HUES48 (cell line): Measurements from ENCODE around the gene LRRK2.
A peak's percentile ranks its signal among the peaks of the same experiment; 100 is the strongest.

Experiments used
- H3K27ac ChIP-seq: one replicate; pipeline ENCODE4 v1.7.0; 2013; ENCODE audit warnings: low read depth, low read length, inconsistent platforms
- H3K27me3 ChIP-seq: 2 replicates; pipeline ENCODE4 v1.6.1; 2013; ENCODE audit warnings: mild to moderate bottlenecking, low read length; ENCODE audit not compliant: control insufficient read depth, insufficient read depth
- H3K36me3 ChIP-seq: 2 replicates; pipeline ENCODE4 v1.6.1; 2013; ENCODE audit warnings: low read length; ENCODE audit not compliant: control insufficient read depth, insufficient read depth
- H3K4me1 ChIP-seq: 2 replicates; pipeline ENCODE4 v1.6.1; 2013; ENCODE audit warnings: mild to moderate bottlenecking, low read length; ENCODE audit not compliant: control insufficient read depth, insufficient read depth
- H3K4me3 ChIP-seq: 2 replicates; pipeline ENCODE4 v1.5.1; 2013; ENCODE audit warnings: mild to moderate bottlenecking, low read depth, low read length
- H3K9ac ChIP-seq: 2 replicates; pipeline ENCODE4 v1.6.1; 2013; ENCODE audit warnings: mild to moderate bottlenecking, low read depth, low read length, moderate library complexity
- H3K9me3 ChIP-seq: 2 replicates; pipeline ENCODE4 v1.6.1; 2013; ENCODE audit warnings: low read length; ENCODE audit not compliant: control insufficient read depth, insufficient read depth

Gene LRRK2

GRCh38 chr12:40224439-40225291 is at the start of gene LRRK2:
Gene LRRK2 (plus strand): TSS chr12:40224997. CDS start chr12:40225132, 135 bp downstream.
- Histone ChIP-seq H3K4me1 (peaks cover 7% of the 10 kb centered on the region; the same call in 1 of the 2 replicates), H3K9ac (peak within 1 kb of the TSS; percentile 44), H3K27ac (no peak within 1 kb of the TSS), H3K4me3 (peak within 1 kb of the TSS; percentile 66), H3K36me3 (no peaks in the 10 kb centered on the region), H3K9me3 (no peaks in the 10 kb centered on the region), H3K27me3 (peaks cover 38% of the 10 kb centered on the region)

DNA sequence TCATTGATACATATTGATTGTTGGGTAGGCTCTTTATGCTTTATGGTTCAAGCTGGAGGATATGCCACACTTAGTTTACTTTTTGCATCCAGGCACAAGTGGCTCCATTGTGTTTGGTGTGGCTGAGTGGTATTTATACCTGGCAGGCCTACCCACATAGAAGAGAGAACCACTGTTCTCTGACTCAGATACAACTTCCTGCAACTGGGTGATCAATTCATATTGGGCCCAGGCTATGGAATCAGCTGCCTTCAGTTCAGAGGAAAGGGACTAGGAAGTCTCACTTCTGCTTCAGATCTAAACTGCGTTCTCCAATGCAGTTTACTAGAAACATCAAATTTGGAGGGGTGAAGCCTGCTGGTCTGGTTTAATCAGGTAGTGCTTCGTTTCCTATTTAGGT is 49.8 kb upstream of the LRRK2 start:
- H3K27ac ChIP-seq, result no peak overlapping the region
- no peaks in the 10 kb centered on the region for H3K4me1 ChIP-seq
- peaks cover 5% of the 10 kb centered on the region; the same call in 1 of the 2 replicates for H3K9me3 ChIP-seq
- no peak overlapping the region for H3K9ac ChIP-seq
- H3K4me3 ChIP-seq, result no peak overlapping the region
- no peaks in the 10 kb centered on the region for H3K27me3 ChIP-seq
- no peaks in the 10 kb centered on the region for H3K36me3 ChIP-seq

DNA sequence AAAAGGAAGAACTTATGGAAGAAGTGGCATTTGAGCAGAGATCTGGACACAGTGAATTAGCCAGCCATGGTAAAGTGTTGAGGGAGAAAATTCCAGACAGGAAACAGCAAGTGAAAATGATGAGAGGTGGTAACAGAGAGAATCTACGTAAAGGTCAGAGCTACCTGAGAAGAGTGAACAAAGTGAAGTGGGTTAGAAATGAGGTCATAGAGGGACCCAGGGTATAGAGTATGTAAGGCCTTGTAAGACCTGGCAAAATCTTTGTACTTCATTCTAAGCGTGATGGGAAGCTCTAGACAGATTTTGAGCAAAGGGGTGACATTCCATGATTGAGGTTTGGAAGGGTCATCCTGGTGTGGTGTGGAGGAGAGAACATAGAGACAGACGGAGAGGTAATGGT is 49.3 kb upstream of the LRRK2 start:
- no peaks in the 10 kb centered on the region for H3K36me3 ChIP-seq
- H3K27me3 ChIP-seq, result no peaks in the 10 kb centered on the region
- H3K4me1 ChIP-seq, result no peaks in the 10 kb centered on the region
- no peak overlapping the region for H3K27ac ChIP-seq
- H3K9me3 ChIP-seq, result peaks cover 7% of the 10 kb centered on the region; the same call in 1 of the 2 replicates
- H3K4me3 ChIP-seq, result no peak overlapping the region
- no peak overlapping the region for H3K9ac ChIP-seq

DNA sequence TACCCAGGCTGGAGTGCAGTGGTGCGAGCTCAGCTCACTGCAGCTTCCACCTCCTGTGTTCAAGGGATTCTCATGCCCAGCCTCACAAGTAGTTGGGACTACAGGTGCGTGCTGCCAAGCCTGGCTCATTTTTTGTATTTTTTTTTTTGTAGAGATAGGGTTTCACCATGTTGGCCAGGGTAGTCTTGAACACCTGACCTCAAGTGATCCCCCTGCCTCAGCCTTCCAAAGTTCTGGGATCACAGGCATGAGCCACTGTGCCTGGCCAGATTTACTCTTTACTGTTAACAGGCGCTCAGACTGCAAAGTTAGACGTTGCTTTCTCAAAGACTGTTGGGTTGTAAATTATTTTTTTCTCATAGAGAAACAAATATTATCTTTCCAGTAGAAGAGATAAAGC is 46.1 kb upstream of the LRRK2 start:
- H3K4me3 ChIP-seq, result no peak overlapping the region
- no peaks in the 10 kb centered on the region for H3K36me3 ChIP-seq
- peaks cover 5% of the 10 kb centered on the region; the same call in 1 of the 2 replicates for H3K9me3 ChIP-seq
- no peak overlapping the region for H3K9ac ChIP-seq
- H3K4me1 ChIP-seq, result no peaks in the 10 kb centered on the region
- no peak overlapping the region for H3K27ac ChIP-seq
- H3K27me3 ChIP-seq, result no peaks in the 10 kb centered on the region

- Histone ChIP-seq H3K9me3 (peaks cover 5% of the 10 kb centered on the region; the same call in 1 of the 2 replicates), H3K27ac (no peak overlapping the region), H3K9ac (no peak overlapping the region), H3K4me1 (no peaks in the 10 kb centered on the region), H3K36me3 (no peaks in the 10 kb centered on the region), H3K27me3 (no peaks in the 10 kb centered on the region), H3K4me3 (no peak overlapping the region)
Measured at GRCh38 chr12:40181490-40181889, 43.3 kb upstream of the LRRK2 start.

DNA sequence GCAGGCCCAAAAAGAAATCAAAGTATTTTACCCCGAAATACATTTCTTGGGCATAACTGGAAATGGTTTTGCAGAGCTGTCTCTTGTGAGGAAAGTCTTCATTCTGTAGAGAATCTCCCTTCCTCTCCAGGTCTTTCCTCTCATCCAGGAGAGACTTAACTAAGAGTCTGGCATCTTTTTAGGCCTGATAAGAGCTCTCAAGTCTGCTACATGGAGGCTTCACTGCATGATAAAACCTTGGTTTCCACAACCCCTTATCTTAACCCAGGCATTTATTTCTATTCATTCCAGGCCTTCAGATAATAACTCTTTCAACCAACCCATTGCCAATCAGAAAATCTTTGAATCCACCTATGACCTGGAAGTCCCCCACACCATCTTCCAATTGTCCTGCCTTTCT is 41.1 kb upstream of the LRRK2 start:
- Histone ChIP-seq H3K36me3 (no peaks in the 10 kb centered on the region), H3K9ac (no peak overlapping the region), H3K27ac (no peak overlapping the region), H3K9me3 (peaks cover 9% of the 10 kb centered on the region), H3K4me1 (no peaks in the 10 kb centered on the region), H3K27me3 (no peaks in the 10 kb centered on the region), H3K4me3 (no peak overlapping the region)

DNA sequence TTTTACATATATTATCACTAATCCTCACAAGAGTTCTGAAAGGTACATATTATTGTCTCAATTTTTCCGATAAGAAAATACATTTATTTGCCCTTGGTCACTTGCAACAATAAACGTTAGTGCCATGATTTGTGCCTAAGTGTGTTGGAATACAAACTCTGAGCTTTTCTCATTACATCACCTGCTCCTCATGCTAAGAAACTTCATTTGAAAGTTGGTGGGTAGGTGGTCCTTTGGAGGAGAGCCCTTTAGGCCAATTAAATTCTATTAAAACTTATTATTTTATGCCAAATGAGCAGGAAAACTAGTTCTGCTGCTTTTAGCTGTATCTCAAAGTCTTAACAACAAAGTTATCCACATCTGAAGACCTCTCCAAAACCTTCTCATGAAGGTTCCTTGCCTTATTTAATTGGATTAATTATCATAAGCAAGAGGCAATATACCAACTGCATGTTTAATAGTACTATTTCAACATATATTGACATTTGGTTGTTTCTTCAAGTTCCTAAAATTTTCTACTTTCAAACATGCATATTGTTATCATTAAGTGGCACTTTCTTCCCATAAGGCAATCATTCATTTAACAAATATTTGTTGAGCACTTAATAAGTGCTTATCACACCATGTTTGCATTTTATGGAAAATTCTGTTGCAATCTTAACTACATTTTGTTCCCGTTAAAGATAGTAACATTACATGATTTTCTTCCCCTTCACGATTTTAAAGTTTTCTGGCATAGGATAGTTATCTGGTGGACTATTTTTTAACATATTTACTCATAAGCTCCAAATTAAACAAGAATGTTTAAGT is 40.1 kb upstream of the LRRK2 start:
- H3K36me3 ChIP-seq, result no peaks in the 10 kb centered on the region
- no peak overlapping the region for H3K9ac ChIP-seq
- H3K27me3 ChIP-seq, result no peaks in the 10 kb centered on the region
- H3K4me1 ChIP-seq, result no peaks in the 10 kb centered on the region
- peaks cover 14% of the 10 kb centered on the region for H3K9me3 ChIP-seq
- H3K27ac ChIP-seq, result no peak overlapping the region
- no peak overlapping the region for H3K4me3 ChIP-seq

DNA sequence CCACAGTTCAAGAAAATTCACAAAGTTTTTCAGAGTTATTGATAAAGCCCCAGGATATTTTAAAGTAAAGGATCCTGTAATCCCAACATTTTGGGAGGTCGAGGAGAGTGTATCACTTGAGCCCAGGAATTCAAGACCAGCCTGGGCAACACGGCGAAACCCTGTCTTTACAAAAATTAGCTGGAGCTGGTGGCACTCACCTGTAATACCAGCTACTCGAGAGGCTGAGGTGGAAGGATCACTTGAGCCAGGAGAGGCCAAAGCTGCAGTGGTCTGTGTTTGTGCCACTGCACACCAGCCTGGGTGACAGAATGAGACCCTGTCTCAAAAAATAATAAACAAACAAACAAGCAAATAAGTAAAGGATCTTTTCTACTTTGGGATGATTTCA is 39.5 kb upstream of the LRRK2 start:
- H3K9me3 ChIP-seq, result peaks cover 20% of the 10 kb centered on the region
- no peak overlapping the region for H3K27ac ChIP-seq
- H3K4me1 ChIP-seq, result no peaks in the 10 kb centered on the region
- H3K27me3 ChIP-seq, result no peaks in the 10 kb centered on the region
- H3K4me3 ChIP-seq, result no peak overlapping the region
- no peaks in the 10 kb centered on the region for H3K36me3 ChIP-seq
- no peak overlapping the region for H3K9ac ChIP-seq

DNA sequence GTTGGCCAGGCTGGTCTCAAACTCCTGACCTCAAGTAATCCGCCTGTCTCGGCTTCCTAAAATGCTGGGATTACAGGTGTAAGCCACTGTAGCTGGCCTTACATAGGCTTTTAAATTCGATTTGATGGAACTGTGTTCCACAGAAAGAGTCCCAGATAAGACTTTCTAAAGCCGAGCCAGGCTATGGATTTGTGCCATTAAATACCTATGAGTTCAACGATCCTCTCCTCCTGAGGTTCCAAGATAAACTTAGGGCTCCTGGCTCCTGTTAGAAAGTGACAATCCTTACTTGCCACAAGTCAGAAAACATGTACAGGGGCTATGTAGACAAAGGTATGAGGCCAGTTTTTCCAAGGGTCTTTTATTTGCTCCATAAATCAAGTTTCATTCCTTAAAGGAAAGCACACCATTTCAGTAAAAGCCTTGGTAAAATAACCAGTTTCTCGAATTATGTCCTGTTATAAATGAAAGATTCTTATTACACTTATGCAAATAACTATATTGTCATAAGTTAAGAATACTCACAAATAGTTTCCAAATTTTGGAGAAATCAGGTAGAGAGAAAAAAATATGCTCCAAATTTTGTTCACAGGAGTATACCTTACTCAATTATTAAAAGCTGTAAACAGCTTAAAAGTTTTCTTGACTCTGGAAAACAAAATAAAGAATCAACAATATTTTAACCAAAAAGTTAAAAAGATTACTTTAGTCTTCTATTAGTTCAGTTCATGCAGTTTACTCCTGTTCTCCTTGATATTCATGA is 36.1 kb upstream of the LRRK2 start:
- no peak overlapping the region for H3K4me3 ChIP-seq
- H3K27me3 ChIP-seq, result no peaks in the 10 kb centered on the region
- no peak overlapping the region for H3K27ac ChIP-seq
- no peaks in the 10 kb centered on the region for H3K36me3 ChIP-seq
- H3K9ac ChIP-seq, result no peak overlapping the region
- H3K9me3 ChIP-seq, result peaks cover 21% of the 10 kb centered on the region
- peaks cover 16% of the 10 kb centered on the region for H3K4me1 ChIP-seq

DNA sequence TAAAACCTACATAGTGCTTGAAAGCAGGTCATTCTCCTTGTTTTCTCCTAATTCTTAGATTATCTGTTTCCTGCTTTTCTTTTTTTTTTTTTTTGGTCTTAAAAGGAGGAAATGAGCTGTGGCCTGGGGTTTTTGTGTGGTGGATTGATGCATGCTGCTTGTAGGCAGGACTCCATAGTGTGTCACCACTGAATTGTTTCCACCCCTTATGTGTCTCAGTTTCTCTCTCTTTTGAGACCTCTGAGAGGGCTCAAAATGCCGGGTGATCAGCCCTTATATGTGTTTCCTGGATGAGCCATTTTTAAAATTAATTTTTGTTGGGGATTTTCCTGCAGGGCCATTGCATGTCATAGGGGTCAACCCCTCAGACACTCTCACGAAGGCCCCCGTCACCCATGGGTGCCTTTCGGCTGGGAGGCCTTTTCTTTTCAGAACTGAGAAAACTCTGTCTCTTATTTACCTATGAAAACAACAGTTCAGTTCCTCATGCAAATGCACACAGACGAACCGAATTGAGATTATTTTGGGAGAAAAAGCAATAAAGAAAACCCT is 32.0 kb upstream of the LRRK2 start:
- no peaks in the 10 kb centered on the region for H3K36me3 ChIP-seq
- no peak overlapping the region for H3K27ac ChIP-seq
- peaks cover 30% of the 10 kb centered on the region for H3K4me1 ChIP-seq
- peaks cover 21% of the 10 kb centered on the region for H3K9me3 ChIP-seq
- H3K27me3 ChIP-seq, result no peaks in the 10 kb centered on the region
- no peak overlapping the region for H3K4me3 ChIP-seq
- no peak overlapping the region for H3K9ac ChIP-seq
